DND-41 (cell line): Measurements from ENCODE around the gene TMEM116.

Source experiments
- ATAC-seq: fragments of 200-7000 bp; cut with Tn5 transposase; 3 replicates; pipeline ENCODE4 v1.9.1; 2021; ENCODE audit warnings: low read depth; ENCODE audit not compliant: insufficient read depth
- DNase-seq: peaks from one replicate; pipeline ENCODE4 v3.0.0-alpha.2; 2020
- H2AFZ ChIP-seq: 2 replicates; pipeline ENCODE4 v1.6.0; 2012; ENCODE audit warnings: low read depth, low read length
- H3K27ac ChIP-seq: 2 replicates; pipeline ENCODE4 v1.5.1; 2012; ENCODE audit warnings: low read length, inconsistent platforms
- H3K27me3 ChIP-seq: fragments of 200-600 bp; sonication (generic); 2 replicates; pipeline ENCODE4 v1.6.0; 2012; ENCODE audit warnings: low read length, mild to moderate bottlenecking, inconsistent platforms; ENCODE audit not compliant: insufficient read depth, poor library complexity
- H3K36me3 ChIP-seq: 2 replicates; pipeline ENCODE4 v1.5.1; 2012; ENCODE audit warnings: low read length, inconsistent platforms; ENCODE audit not compliant: insufficient read depth
- H3K4me1 ChIP-seq: 2 replicates; pipeline ENCODE4 v1.5.1; 2012; ENCODE audit warnings: mild to moderate bottlenecking, low read length; ENCODE audit not compliant: insufficient read depth
- H3K4me2 ChIP-seq: 2 replicates; pipeline ENCODE4 v1.6.0; 2012; ENCODE audit warnings: mild to moderate bottlenecking, moderate library complexity, low read length, inconsistent platforms; ENCODE audit not compliant: insufficient read depth
- H3K4me3 ChIP-seq, 2 experiments: fragments of 200-600 bp in 1 of 2; shearing (Covaris generic) in 1 of 2; 2 replicates each; pipeline ENCODE4 v1.5.1; 2012 to 2016; ENCODE audit warnings: inconsistent platforms in 2 of 2, low read length in 2 of 2, mild to moderate bottlenecking in 2 of 2, low read depth in 1 of 2, moderate library complexity in 1 of 2
- H3K79me2 ChIP-seq: 2 replicates; pipeline ENCODE4 v1.6.0; 2012; ENCODE audit warnings: low read length, inconsistent platforms; ENCODE audit not compliant: insufficient read depth
- H3K9ac ChIP-seq: 2 replicates; pipeline ENCODE4 v1.6.0; 2012; ENCODE audit warnings: low read depth, mild to moderate bottlenecking, inconsistent platforms, low read length, moderate library complexity
- H3K9me3 ChIP-seq: 2 replicates; pipeline ENCODE4 v1.5.1; 2012; ENCODE audit warnings: low read length, moderate library complexity, mild to moderate bottlenecking, inconsistent platforms; ENCODE audit not compliant: insufficient read depth, severe bottlenecking
- H4K20me1 ChIP-seq: 2 replicates; pipeline ENCODE4 v1.6.0; 2012; ENCODE audit warnings: low read length; ENCODE audit not compliant: insufficient read depth
- CTCF ChIP-seq: IDR thresholded peaks from 2 replicates; pipeline ENCODE4 v1.5.1; 2012; ENCODE audit warnings: borderline replicate concordance, low read length, moderate library complexity, mild to moderate bottlenecking; ENCODE audit not compliant: poor library complexity, severe bottlenecking; ENCODE audit errors: extremely low read depth
- EZH2 ChIP-seq: IDR thresholded peaks from 3 replicates; pipeline ENCODE4 v1.6.1; 2012; ENCODE audit warnings: borderline replicate concordance, low read depth, mild to moderate bottlenecking, moderate library complexity, low read length, inconsistent platforms; ENCODE audit not compliant: severe bottlenecking

TMEM116 gene

DNA sequence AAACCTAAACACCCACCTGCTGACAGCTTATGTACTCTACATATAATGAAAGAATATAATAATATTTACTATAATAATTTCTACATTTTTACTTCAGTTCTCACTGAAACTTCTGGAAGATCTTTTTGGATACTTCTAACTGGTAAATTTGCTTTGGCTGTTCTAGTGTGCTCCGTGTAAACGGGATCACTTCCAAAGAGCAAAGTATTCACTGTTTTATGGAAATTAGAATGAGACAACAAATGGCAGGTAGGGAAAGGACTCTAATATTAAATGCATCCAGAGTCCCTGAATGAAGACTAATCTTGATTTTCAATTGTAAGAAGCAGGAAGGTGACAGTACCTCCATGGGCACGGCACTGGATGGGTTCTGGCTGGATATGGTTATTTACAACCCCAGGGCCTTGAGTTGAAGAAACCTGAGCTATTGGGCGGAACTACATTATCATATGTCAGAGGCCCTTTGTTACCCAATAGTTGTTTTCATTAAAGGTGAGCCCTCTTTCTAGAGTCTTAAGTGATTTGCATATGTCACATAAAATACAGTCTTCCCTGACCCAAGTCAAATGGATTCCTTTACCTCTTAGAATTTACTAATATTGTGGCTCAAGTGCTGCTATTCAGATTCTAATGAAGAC, 10.9 kb upstream of the TMEM116 start:
- H3K9ac ChIP-seq: no peak overlapping the region
- ATAC-seq (no peak), DNase-seq (no peak)
- H3K27me3 ChIP-seq: no peaks in the 10 kb centered on the region
- no peak overlapping the region for H3K4me2 ChIP-seq
- no peaks in the 10 kb centered on the region for H3K4me1 ChIP-seq
- H4K20me1 ChIP-seq: peaks cover 40% of the 10 kb centered on the region
- TF ChIP-seq CTCF: no peak
- TF ChIP-seq EZH2: no peak
- no peaks in the 10 kb centered on the region for H3K9me3 ChIP-seq
- peaks cover 40% of the 10 kb centered on the region for H3K79me2 ChIP-seq
- no peak overlapping the region for H2AFZ ChIP-seq
- peaks cover 78% of the 10 kb centered on the region for H3K36me3 ChIP-seq
- no peak overlapping the region for H3K4me3 ChIP-seq
- H3K27ac ChIP-seq: no peak overlapping the region

DNA sequence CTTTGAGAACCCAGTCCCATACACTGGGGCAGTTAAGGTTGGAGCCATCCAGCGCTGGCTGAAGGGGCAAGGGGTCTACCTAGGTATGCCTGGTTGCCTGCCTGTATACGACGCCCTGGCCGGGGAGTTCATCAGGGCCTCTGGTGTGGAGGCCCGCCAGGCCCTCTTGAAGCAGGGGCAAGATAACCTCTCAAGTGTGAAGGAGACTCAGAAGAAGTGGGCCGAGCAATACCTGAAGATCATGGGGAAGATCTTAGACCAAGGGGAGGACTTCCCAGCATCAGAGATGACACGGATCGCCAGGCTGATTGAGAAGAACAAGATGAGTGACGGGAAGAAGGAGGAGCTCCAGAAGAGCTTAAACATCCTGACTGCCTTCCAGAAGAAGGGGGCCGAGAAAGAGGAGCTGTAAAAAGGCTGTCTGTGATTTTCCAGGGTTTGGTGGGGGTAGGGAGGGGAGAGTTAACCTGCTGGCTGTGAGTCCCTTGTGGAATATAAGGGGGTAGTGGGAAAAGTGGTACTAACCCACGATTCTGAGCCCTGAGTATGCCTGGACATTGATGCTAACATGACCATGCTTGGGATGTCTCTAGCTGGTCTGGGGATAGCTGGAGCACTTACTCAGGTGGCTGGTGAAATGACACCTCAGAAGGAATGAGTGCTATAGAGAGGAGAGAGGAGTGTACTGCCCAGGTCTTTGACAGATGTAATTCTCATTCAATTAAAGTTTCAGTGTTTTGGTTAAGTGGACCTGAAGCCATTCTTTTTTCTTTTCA, 9.5 kb upstream of the TMEM116 start:
- no peak overlapping the region for H3K4me2 ChIP-seq
- peaks cover 53% of the 10 kb centered on the region for H3K79me2 ChIP-seq
- no peaks in the 10 kb centered on the region for H3K27me3 ChIP-seq
- 0 out of 3 replicates have a peak, but pooled peaks have one; percentile 22 for ATAC-seq
- no peak overlapping the region for H3K9ac ChIP-seq
- no peak overlapping the region for H3K27ac ChIP-seq
- H3K9me3 ChIP-seq: no peaks in the 10 kb centered on the region
- TF ChIP-seq CTCF: no peak
- no peak for TF ChIP-seq EZH2
- peaks cover 78% of the 10 kb centered on the region for H3K36me3 ChIP-seq
- DNase-seq: no peak
- H2AFZ ChIP-seq: no peak overlapping the region
- no peaks in the 10 kb centered on the region for H3K4me1 ChIP-seq
- H4K20me1 ChIP-seq: peaks cover 49% of the 10 kb centered on the region
- no peak overlapping the region for H3K4me3 ChIP-seq

GRCh38 chr12:112020947-112021457, 8.0 kb upstream of the TMEM116 start:
- H3K36me3 ChIP-seq: peaks cover 84% of the 10 kb centered on the region
- no peak overlapping the region for H2AFZ ChIP-seq
- no peak overlapping the region for H3K27ac ChIP-seq
- peaks cover 57% of the 10 kb centered on the region for H4K20me1 ChIP-seq
- no peaks in the 10 kb centered on the region for H3K27me3 ChIP-seq
- H3K4me2 ChIP-seq: no peak overlapping the region
- ATAC-seq (no peak), DNase-seq (no peak)
- no peak overlapping the region for H3K9ac ChIP-seq
- H3K9me3 ChIP-seq: no peaks in the 10 kb centered on the region
- peaks cover 64% of the 10 kb centered on the region for H3K79me2 ChIP-seq
- H3K4me3 ChIP-seq: no peak overlapping the region
- H3K4me1 ChIP-seq: 0 out of 2 replicates have a peak, but pooled peaks cover under 1% of the 10 kb centered on the region
- no peak for TF ChIP-seq CTCF
- no peak for TF ChIP-seq EZH2
